HG03442 (cell line): ENCODE data around the gene RAB39B.
A peak's percentile ranks its signal among the peaks of the same experiment; 100 is the strongest.

ENCODE experiments used
- ATAC-seq: cut with Tn5 transposase; IDR thresholded peaks from one replicate; pipeline ENCODE4 v1.9.1; 2021; ENCODE audit warnings: mild to moderate bottlenecking, moderate library complexity; ENCODE audit not compliant: unreplicated experiment

The RAB39B gene

DNA sequence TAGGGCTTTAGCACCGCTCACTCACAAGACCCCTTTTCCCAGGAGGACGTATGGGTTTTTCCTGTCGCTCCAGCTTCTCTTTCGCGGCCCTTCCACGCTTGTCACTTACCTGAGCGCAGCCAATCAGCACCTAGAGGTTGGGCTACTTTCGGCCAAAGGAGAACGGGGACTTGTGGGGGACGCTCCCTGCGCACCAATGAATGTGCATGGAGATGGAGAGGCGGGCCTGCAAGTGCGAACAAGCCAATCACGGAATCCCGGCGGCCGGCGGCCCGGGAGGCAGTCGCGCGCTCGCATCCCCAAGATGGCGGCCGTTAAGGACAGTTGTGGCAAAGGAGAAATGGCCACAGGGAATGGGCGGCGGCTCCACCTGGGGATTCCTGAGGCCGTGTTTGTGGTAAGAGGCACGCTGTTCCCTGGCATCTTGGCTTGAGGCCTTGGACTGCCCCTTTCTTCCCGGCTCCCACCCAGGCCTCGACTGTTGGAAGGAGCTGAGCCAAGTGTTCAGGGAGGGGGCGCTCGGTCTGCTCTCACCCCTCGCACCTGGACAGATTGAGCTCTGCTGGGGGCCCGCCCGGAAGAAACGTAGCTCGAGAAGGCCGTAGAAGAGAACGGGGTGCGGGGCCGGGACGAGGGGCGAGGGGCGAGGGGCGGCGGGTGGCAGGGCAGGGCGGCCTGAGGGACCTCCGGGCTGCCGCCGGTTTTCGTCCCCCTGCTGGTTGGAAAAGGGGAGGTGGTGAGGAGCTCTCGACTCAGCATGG, 47.9 kb downstream of the RAB39B start, which contains the start of gene VBP1:
Gene VBP1, plus strand, starts transcription at position 282 of the 761 bp plus-strand sequence. Its CDS starts 23 bp downstream, at position 305.
- peak; percentile 96 for ATAC-seq

- peak; percentile 17 for ATAC-seq
Measured at GRCh38 chrX:155215443-155216178, 48.7 kb downstream of the RAB39B start.

- no peak for ATAC-seq
Measured at GRCh38 chrX:155213731-155214130, 50.6 kb downstream of the RAB39B start.

DNA sequence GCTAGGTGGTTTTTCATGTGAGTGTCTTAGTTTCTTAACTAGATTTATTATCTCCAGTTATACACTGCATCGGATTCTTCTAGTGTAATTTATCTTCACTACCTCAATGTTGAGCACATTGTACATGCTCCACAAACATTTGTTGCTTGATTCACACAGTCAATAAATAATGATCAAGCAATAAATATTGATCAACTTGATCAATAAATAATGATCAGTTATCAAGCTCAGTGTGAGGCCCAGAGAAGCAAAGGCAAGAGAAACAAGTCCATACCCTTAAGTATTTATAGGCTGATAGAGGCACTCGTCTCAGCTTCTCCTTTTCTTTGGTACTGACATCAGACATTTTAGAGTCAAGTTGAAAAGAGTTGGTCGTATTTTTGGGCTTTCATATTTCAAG, 53.1 kb downstream of the RAB39B start:
- ATAC-seq, result no peak
